G401.6 (cell line): ENCODE results near the gene MT1A.
"Not testable (repeated sequence)": the region's sequence is repeated elsewhere in the genome, so short reads cannot be mapped to it uniquely, and the experiment has no call there.

Experiments used
- FAIRE-seq: peaks from 2 replicates; lab custom pipeline; 2012; peaks lifted over from hg19 to GRCh38; lab: Jason Lieb, UNC

MT1A gene

GRCh38 chr16:56658327-56658875, 19.9 kb downstream of the MT1A start:
- FAIRE-seq, result no peak

- no peak for FAIRE-seq
These were observed 24.2 kb downstream of the MT1A start for GRCh38 chr16:56662357-56663354.

GRCh38 chr16:56664506-56664905, 26.0 kb downstream of the MT1A start:
- no peak for FAIRE-seq

GRCh38 chr16:56665286-56666261, 27.1 kb downstream of the MT1A start:
- not testable (repeated sequence) for FAIRE-seq

GRCh38 chr16:56667581-56668571, 29.4 kb downstream of the MT1A start, which contains the start of gene MT1G:
Gene MT1G, minus strand, starts transcription at chr16:56668065. Its CDS starts 72 bp downstream, at chr16:56667993.
- no peak for FAIRE-seq

GRCh38 chr16:56669005-56669839, 30.8 kb downstream of the MT1A start, which contains the start of gene MT1H:
Gene MT1H, plus strand, starts transcription at chr16:56669814. Its CDS starts 71 bp downstream, at chr16:56669885.
- FAIRE-seq, result no peak

- FAIRE-seq, result no peak
These were observed 31.6 kb downstream of the MT1A start for GRCh38 chr16:56669840-56670619.

GRCh38 chr16:56670620-56670934, 32.1 kb downstream of the MT1A start:
- FAIRE-seq, result no peak

- FAIRE-seq, result not testable (repeated sequence)
These were observed 33.2 kb downstream of the MT1A start for GRCh38 chr16:56671691-56672090.

GRCh38 chr16:56672171-56672570, 33.7 kb downstream of the MT1A start:
- not testable (repeated sequence) for FAIRE-seq

GRCh38 chr16:56672761-56673536, 34.5 kb downstream of the MT1A start:
- no peak for FAIRE-seq

GRCh38 chr16:56673921-56674320, 35.5 kb downstream of the MT1A start:
- peak; percentile 41 for FAIRE-seq

- FAIRE-seq, result not testable (repeated sequence)
These were observed 36.1 kb downstream of the MT1A start for GRCh38 chr16:56674570-56674969.

GRCh38 chr16:56675685-56676210, 37.3 kb downstream of the MT1A start:
- no peak for FAIRE-seq

- no peak for FAIRE-seq
These were observed 39.0 kb downstream of the MT1A start for GRCh38 chr16:56677474-56677873.

- no peak for FAIRE-seq
These were observed 40.7 kb downstream of the MT1A start for GRCh38 chr16:56679078-56679730.

- FAIRE-seq, result no peak
These were observed 41.4 kb downstream of the MT1A start for GRCh38 chr16:56679818-56680217.
